ACC112 (cell line): ENCODE data around the gene RPTOR.
A peak's percentile ranks its signal among the peaks of the same experiment; 100 is the strongest.

Experiments
- H2AFZ ChIP-seq: fragments of 200-600 bp; sonication (generic); one replicate; pipeline ENCODE4 v1.6.0; 2017; ENCODE audit warnings: antibody characterized with exemption, low read length; ENCODE audit not compliant: unreplicated experiment
- H3K27ac ChIP-seq: fragments of 200-600 bp; sonication (generic); 2 replicates; pipeline ENCODE4 v1.5.1; 2014; ENCODE audit warnings: low read depth, mild to moderate bottlenecking, antibody characterized with exemption, low read length, moderate library complexity
- H3K27me3 ChIP-seq: fragments of 200-600 bp; sonication (generic); 2 replicates; pipeline ENCODE4 v1.6.1; 2014; ENCODE audit warnings: mild to moderate bottlenecking, antibody characterized with exemption, low read length, moderate library complexity, mixed read lengths; ENCODE audit not compliant: insufficient read depth
- H3K36me3 ChIP-seq: fragments of 200-600 bp; sonication (generic); 2 replicates; pipeline ENCODE4 v1.6.1; 2016; ENCODE audit warnings: mild to moderate bottlenecking, antibody characterized with exemption, low read length, moderate library complexity, mixed read lengths; ENCODE audit not compliant: insufficient read depth
- H3K4me1 ChIP-seq: fragments of 200-600 bp; sonication (generic); one replicate; pipeline ENCODE4 v1.6.1; 2016; ENCODE audit warnings: low read length, mixed read lengths; ENCODE audit not compliant: insufficient read depth, unreplicated experiment, control insufficient read depth
- H3K4me3 ChIP-seq: fragments of 200-600 bp; sonication (generic); 2 replicates; pipeline ENCODE4 v1.5.1; 2014; ENCODE audit warnings: mild to moderate bottlenecking, low read depth, low read length
- H3K79me2 ChIP-seq: fragments of 200-600 bp; sonication (generic); one replicate; pipeline ENCODE4 v1.6.0; 2016; ENCODE audit warnings: low read length; ENCODE audit not compliant: control insufficient read depth, unreplicated experiment, insufficient read depth

RPTOR gene

GRCh38 chr17:80544655-80545498 lies at the start of gene RPTOR:
Gene RPTOR (plus strand): TSS chr17:80544838. CDS start chr17:80545630, 792 bp downstream.
- H3K27ac ChIP-seq: peak within 1 kb of the TSS; percentile 70
- no peaks in the 10 kb centered on the region for H3K27me3 ChIP-seq
- peaks cover 52% of the 10 kb centered on the region for H3K79me2 ChIP-seq
- peak within 1 kb of the TSS; percentile 78 for H2AFZ ChIP-seq
- H3K36me3 ChIP-seq: no peaks in the 10 kb centered on the region
- H3K4me3 ChIP-seq: peak within 1 kb of the TSS; percentile 99
- peaks cover 27% of the 10 kb centered on the region for H3K4me1 ChIP-seq

GRCh38 chr17:80497726-80498241 lies 46.9 kb upstream of the RPTOR start:
- Histone ChIP-seq H3K27ac (no peak overlapping the region), H3K27me3 (no peaks in the 10 kb centered on the region), H3K4me1 (peaks cover 2% of the 10 kb centered on the region), H3K4me3 (no peak overlapping the region), H3K79me2 (no peaks in the 10 kb centered on the region), H2AFZ (no peak overlapping the region), H3K36me3 (no peaks in the 10 kb centered on the region)

DNA sequence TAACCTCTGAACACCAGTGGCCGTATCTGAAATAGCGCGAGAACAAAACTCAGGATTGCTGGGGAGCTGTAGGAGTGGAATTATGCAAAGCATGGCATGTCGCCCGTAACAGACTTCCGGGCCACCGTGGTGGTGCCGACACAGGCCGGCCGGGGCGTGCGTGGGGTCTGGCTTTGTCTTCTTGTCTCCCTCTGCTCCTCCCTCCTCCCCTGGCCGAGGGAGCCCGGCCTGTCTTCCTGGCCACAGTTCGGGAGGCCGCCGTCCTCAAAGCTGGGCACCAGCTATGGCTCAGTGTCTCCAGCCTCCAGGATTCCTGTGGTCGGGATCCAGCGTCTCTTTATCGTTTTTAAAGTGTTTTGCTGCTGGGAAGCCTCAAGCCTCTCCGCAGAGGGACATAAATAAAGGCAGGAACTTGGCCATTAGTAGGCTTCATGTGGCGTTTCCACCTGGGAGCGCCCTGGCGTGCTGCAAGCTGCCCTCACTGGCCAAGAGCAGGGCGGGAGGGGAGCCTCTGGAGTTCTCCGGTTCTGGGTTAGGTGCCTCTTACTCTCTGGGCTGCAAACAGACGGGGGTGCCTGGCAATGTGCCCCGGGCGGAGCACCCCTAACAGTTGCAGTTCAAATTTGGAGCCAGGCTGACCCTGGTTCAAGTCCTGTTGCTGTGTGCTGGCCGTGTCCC lies 46.3 kb upstream of the RPTOR start:
- no peaks in the 10 kb centered on the region for H3K27me3 ChIP-seq

DNA sequence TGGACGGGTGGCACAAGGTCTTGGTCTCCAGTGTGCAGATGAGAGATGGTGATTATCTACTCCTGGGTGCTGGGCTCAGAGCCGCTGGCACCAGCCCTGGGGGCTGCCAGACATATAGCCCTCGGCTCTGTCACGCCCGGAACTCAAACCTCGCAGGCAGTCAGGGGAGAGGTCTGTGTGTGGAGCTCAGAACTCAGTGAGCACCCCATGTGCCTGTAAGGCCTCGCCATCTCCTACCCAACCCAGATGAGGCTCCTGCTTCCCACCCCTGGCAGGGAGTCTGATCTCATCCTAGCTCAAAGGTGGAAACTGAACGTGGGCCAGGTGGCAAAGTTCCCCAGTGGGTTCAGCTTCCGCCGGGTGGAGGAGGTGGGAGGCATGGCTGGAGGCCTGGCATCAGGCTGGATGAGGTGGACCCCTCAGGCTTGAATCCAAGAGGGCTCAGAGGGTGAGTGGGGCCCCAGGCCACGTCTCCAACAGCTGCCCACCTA lies 45.7 kb upstream of the RPTOR start:
- Histone ChIP-seq H2AFZ (no peak overlapping the region), H3K27me3 (no peaks in the 10 kb centered on the region), H3K27ac (no peak overlapping the region), H3K79me2 (no peaks in the 10 kb centered on the region), H3K4me3 (no peak overlapping the region), H3K4me1 (no peaks in the 10 kb centered on the region), H3K36me3 (no peaks in the 10 kb centered on the region)

More for the DNA sequence above, 46.3 kb upstream of the RPTOR start:
- Histone ChIP-seq H3K27ac (no peak overlapping the region), H2AFZ (no peak overlapping the region), H3K4me1 (no peaks in the 10 kb centered on the region), H3K36me3 (no peaks in the 10 kb centered on the region), H3K4me3 (no peak overlapping the region), H3K79me2 (no peaks in the 10 kb centered on the region)

DNA sequence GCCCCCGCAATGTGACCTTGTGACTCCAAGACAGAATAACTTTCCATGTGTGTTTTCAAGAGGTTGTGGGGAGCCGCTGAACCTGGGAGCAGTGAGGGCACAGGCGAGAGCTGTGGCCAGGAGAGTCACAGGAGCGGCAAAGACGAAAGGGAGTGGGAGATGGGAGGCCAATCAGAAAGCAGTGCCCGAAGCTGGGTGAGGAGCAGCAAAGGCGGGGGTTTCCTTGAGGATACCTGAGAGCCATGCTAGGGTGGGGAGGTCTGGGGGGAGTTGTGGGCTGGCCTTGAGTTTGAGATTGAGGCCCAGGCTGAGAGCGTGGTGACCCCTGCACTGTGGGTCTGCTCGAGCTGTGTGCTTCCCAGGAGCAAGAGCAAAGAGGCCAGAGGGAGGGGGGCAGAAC lies 45.1 kb upstream of the RPTOR start:
- Histone ChIP-seq H3K27me3 (no peaks in the 10 kb centered on the region), H3K79me2 (no peaks in the 10 kb centered on the region), H3K36me3 (no peaks in the 10 kb centered on the region), H3K27ac (no peak overlapping the region), H2AFZ (no peak overlapping the region), H3K4me3 (no peak overlapping the region), H3K4me1 (peaks cover 5% of the 10 kb centered on the region)

GRCh38 chr17:80499961-80500665 lies 44.5 kb upstream of the RPTOR start:
- Histone ChIP-seq H3K36me3 (no peaks in the 10 kb centered on the region), H3K27ac (no peak overlapping the region), H2AFZ (no peak overlapping the region)

GRCh38 chr17:80501741-80502577 lies 42.7 kb upstream of the RPTOR start:
- Histone ChIP-seq H3K27me3 (no peaks in the 10 kb centered on the region), H3K79me2 (no peaks in the 10 kb centered on the region), H3K4me1 (peaks cover 13% of the 10 kb centered on the region), H2AFZ (no peak overlapping the region), H3K36me3 (no peaks in the 10 kb centered on the region), H3K27ac (no peak overlapping the region), H3K4me3 (no peak overlapping the region)

More at GRCh38 chr17:80499961-80500665, 44.5 kb upstream of the RPTOR start:
- Histone ChIP-seq H3K4me3 (no peak overlapping the region), H3K27me3 (no peaks in the 10 kb centered on the region), H3K79me2 (no peaks in the 10 kb centered on the region), H3K4me1 (peaks cover 9% of the 10 kb centered on the region)

GRCh38 chr17:80502578-80502877 lies 42.1 kb upstream of the RPTOR start:
- H3K27me3 ChIP-seq: no peaks in the 10 kb centered on the region
- no peaks in the 10 kb centered on the region for H3K79me2 ChIP-seq
- no peak overlapping the region for H3K27ac ChIP-seq
- no peak overlapping the region for H2AFZ ChIP-seq
- no peak overlapping the region for H3K4me3 ChIP-seq
- peaks cover 13% of the 10 kb centered on the region for H3K4me1 ChIP-seq
- no peaks in the 10 kb centered on the region for H3K36me3 ChIP-seq

DNA sequence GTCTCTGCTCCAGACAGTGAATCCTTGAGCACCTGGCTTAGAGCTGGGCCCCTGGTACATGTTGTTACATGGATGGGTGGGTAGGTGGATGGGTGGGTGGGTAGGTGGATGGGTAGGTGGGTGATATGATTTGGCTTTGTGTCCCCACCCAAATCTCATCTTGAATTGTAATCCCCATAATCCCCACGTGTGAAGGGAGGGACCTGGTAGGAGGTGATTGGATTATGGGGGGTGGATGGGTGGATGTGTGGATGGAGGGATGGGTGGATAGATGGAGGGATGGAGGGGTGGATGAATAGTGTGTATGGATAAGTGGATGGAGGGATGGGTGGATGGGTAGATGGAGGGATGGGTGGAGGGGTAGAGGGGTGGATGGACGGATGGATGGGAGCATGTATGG lies 41.6 kb upstream of the RPTOR start:
- no peaks in the 10 kb centered on the region for H3K27me3 ChIP-seq

GRCh38 chr17:80503921-80504320 lies 40.7 kb upstream of the RPTOR start:
- no peaks in the 10 kb centered on the region for H3K79me2 ChIP-seq
- H3K27me3 ChIP-seq: no peaks in the 10 kb centered on the region
- H3K4me3 ChIP-seq: no peak overlapping the region
- H3K27ac ChIP-seq: no peak overlapping the region
- no peaks in the 10 kb centered on the region for H3K36me3 ChIP-seq
- no peak overlapping the region for H2AFZ ChIP-seq
- peaks cover 13% of the 10 kb centered on the region for H3K4me1 ChIP-seq

More for the DNA sequence above, 41.6 kb upstream of the RPTOR start:
- Histone ChIP-seq H3K36me3 (no peaks in the 10 kb centered on the region), H2AFZ (no peak overlapping the region), H3K79me2 (no peaks in the 10 kb centered on the region), H3K4me1 (peaks cover 13% of the 10 kb centered on the region), H3K27ac (no peak overlapping the region), H3K4me3 (no peak overlapping the region)
